ENCODE measurements around the gene UNC13D. TPM values are rescaled to one million over a fixed set of nuclear protein-coding genes. Genes with fewer than 3 reads are reported as not detected.
A peak's percentile ranks its signal among the peaks of the same experiment; 100 is the strongest.

The UNC13D gene
- total and polyA plus RNA-seq, 3 experiments from 2014 or later, result 90.3 to 154 (median 143) TPM

GRCh38 chr17:75809631-75810111 lies 34.5 kb downstream of the UNC13D start:
- H3K9me3 Mint-ChIP-seq, result no peaks in the 10 kb centered on the region
- H3K27ac Mint-ChIP-seq, result no peak overlapping the region
- H3K27ac ChIP-seq (ENCODE audit: low read depth, low read length), result no peak overlapping the region
- DNase-seq, result peak in 1 of 5 donors; percentile 39
- CTCF ChIA-PET, result no interaction called here
- no peaks in the 10 kb centered on the region for H3K4me1 ChIP-seq (ENCODE audit: insufficient read depth, low read length)
- POLR2A ChIA-PET, result no interaction called here
- H3K4me3 ChIP-seq (ENCODE audit: low read length), result no peak overlapping the region
- H3K36me3 Mint-ChIP-seq, result peaks cover 0 to 54% (median 0%) of the 10 kb centered on the region in 3 donors
- peaks cover 10% of the 10 kb centered on the region for H3K36me3 ChIP-seq (ENCODE audit: insufficient read depth, low read length)
- H3K9me3 ChIP-seq (ENCODE audit: low read length), result no peaks in the 10 kb centered on the region
- no peaks in the 10 kb centered on the region for H3K27me3 Mint-ChIP-seq
- H3K4me1 Mint-ChIP-seq, result peaks cover 0 to 4% (median 2%) of the 10 kb centered on the region in 3 donors
- no peaks in the 10 kb centered on the region for H3K27me3 ChIP-seq (ENCODE audit: insufficient read depth, low read length, poor library complexity, severe bottlenecking)
- no peak overlapping the region for H3K4me3 Mint-ChIP-seq

GRCh38 chr17:75808905-75809621 lies 35.1 kb downstream of the UNC13D start:
- Histone ChIP-seq H3K9me3 (ENCODE audit: low read length) (no peaks in the 10 kb centered on the region), H3K36me3 (ENCODE audit: insufficient read depth, low read length) (peaks cover 10% of the 10 kb centered on the region), H3K27ac (ENCODE audit: low read depth, low read length) (no peak overlapping the region), H3K4me3 (ENCODE audit: low read length) (no peak overlapping the region), H3K27me3 (ENCODE audit: insufficient read depth, low read length, poor library complexity, severe bottlenecking) (no peaks in the 10 kb centered on the region), H3K4me1 (ENCODE audit: insufficient read depth, low read length) (no peaks in the 10 kb centered on the region)
- POLR2A ChIA-PET, result interaction anchor here (0.6 kb wide), 1 partner anchor 24 kb away, joined by 6 read pairs; the partner anchor contains the start of gene UNK
- Mint-ChIP-seq H3K27me3 (no peaks in the 10 kb centered on the region), H3K4me1 (peaks cover 0 to 5% (median 2%) of the 10 kb centered on the region in 3 donors), H3K27ac (peak overlapping the region in 2 of 8 donors; percentile 36 to 75), H3K36me3 (peaks cover 0 to 49% (median 0%) of the 10 kb centered on the region in 3 donors), H3K4me3 (no peak overlapping the region), H3K9me3 (no peaks in the 10 kb centered on the region)
- CTCF ChIA-PET, result no interaction called here
- peak in 1 of 5 donors; percentile 22 for DNase-seq

- Mint-ChIP-seq H3K36me3 (peaks cover 0 to 45% (median 0%) of the 10 kb centered on the region in 3 donors), H3K9me3 (no peaks in the 10 kb centered on the region), H3K4me1 (peaks cover 3 to 10% (median 5%) of the 10 kb centered on the region in 3 donors), H3K27ac (peak overlapping the region in 4 of 8 donors; percentile 1 to 88 (median 80)), H3K27me3 (no peaks in the 10 kb centered on the region), H3K4me3 (no peak overlapping the region)
- Histone ChIP-seq H3K4me1 (ENCODE audit: insufficient read depth, low read length) (no peaks in the 10 kb centered on the region), H3K9me3 (ENCODE audit: low read length) (no peaks in the 10 kb centered on the region), H3K4me3 (ENCODE audit: low read length) (no peak overlapping the region), H3K36me3 (ENCODE audit: insufficient read depth, low read length) (peaks cover 10% of the 10 kb centered on the region), H3K27me3 (ENCODE audit: insufficient read depth, low read length, poor library complexity, severe bottlenecking) (no peaks in the 10 kb centered on the region), H3K27ac (ENCODE audit: low read depth, low read length) (no peak overlapping the region)
- ChIA-PET CTCF (no interaction called here), POLR2A (no interaction called here)
- DNase-seq, result peak in 1 of 5 donors; percentile 1
Measured at GRCh38 chr17:75808549-75808904, 35.7 kb downstream of the UNC13D start.

GRCh38 chr17:75807861-75808260 lies 36.3 kb downstream of the UNC13D start:
- Mint-ChIP-seq H3K27me3 (no peaks in the 10 kb centered on the region), H3K4me1 (peaks cover 4 to 12% (median 9%) of the 10 kb centered on the region in 3 donors), H3K27ac (peak overlapping the region in 1 of 8 donors; percentile 73), H3K4me3 (no peak overlapping the region), H3K9me3 (no peaks in the 10 kb centered on the region), H3K36me3 (peaks cover 0 to 44% (median 0%) of the 10 kb centered on the region in 3 donors)
- CTCF ChIA-PET, result interaction anchor here (0.8 kb wide), 1 partner anchor 15 kb away, joined by 3 read pairs; no protein-coding TSS in a partner anchor
- Histone ChIP-seq H3K36me3 (ENCODE audit: insufficient read depth, low read length) (peaks cover 8% of the 10 kb centered on the region), H3K9me3 (ENCODE audit: low read length) (no peaks in the 10 kb centered on the region), H3K27ac (ENCODE audit: low read depth, low read length) (no peak overlapping the region), H3K4me1 (ENCODE audit: insufficient read depth, low read length) (no peaks in the 10 kb centered on the region), H3K27me3 (ENCODE audit: insufficient read depth, low read length, poor library complexity, severe bottlenecking) (no peaks in the 10 kb centered on the region), H3K4me3 (ENCODE audit: low read length) (no peak overlapping the region)
- peak in 1 of 5 donors; percentile 27 for DNase-seq
- POLR2A ChIA-PET, result no interaction called here

- Histone ChIP-seq H3K4me1 (ENCODE audit: insufficient read depth, low read length) (no peaks in the 10 kb centered on the region), H3K27ac (ENCODE audit: low read depth, low read length) (no peak overlapping the region), H3K27me3 (ENCODE audit: insufficient read depth, low read length, poor library complexity, severe bottlenecking) (no peaks in the 10 kb centered on the region), H3K9me3 (ENCODE audit: low read length) (no peaks in the 10 kb centered on the region), H3K4me3 (ENCODE audit: low read length) (no peak overlapping the region), H3K36me3 (ENCODE audit: insufficient read depth, low read length) (peaks cover 4% of the 10 kb centered on the region)
- ChIA-PET CTCF (interaction anchor here (0.8 kb wide), 1 partner anchor 16 kb away, joined by 3 read pairs; no protein-coding TSS in a partner anchor), POLR2A (no interaction called here)
- Mint-ChIP-seq H3K27ac (peak overlapping the region in 2 of 8 donors; percentile 87 to 90), H3K4me1 (peaks cover 4 to 12% (median 9%) of the 10 kb centered on the region in 3 donors), H3K9me3 (no peaks in the 10 kb centered on the region), H3K36me3 (peaks cover 0 to 37% (median 0%) of the 10 kb centered on the region in 3 donors), H3K4me3 (no peak overlapping the region), H3K27me3 (no peaks in the 10 kb centered on the region)
- DNase-seq, result peak in 1 of 5 donors; percentile 35
Measured at GRCh38 chr17:75806822-75807500, 37.2 kb downstream of the UNC13D start.

GRCh38 chr17:75803883-75804282 lies 40.3 kb downstream of the UNC13D start:
- no peak overlapping the region for H3K4me3 Mint-ChIP-seq
- POLR2A ChIA-PET, result interaction anchor here (1.1 to 1.4 kb wide), 2 partner anchors 16 to 19 kb away, joined by 3 read pairs; no protein-coding TSS in a partner anchor
- no peak overlapping the region for H3K4me3 ChIP-seq (ENCODE audit: low read length)
- H3K27ac Mint-ChIP-seq, result peak overlapping the region in 1 of 8 donors; percentile 27
- DNase-seq, result no peak
- H3K9me3 Mint-ChIP-seq, result no peaks in the 10 kb centered on the region
- no peak overlapping the region for H3K27ac ChIP-seq (ENCODE audit: low read depth, low read length)
- H3K36me3 Mint-ChIP-seq, result peaks cover 0 to 28% (median 5%) of the 10 kb centered on the region in 3 donors
- no peaks in the 10 kb centered on the region for H3K9me3 ChIP-seq (ENCODE audit: low read length)
- H3K4me1 Mint-ChIP-seq, result peaks cover 6 to 20% (median 9%) of the 10 kb centered on the region in 3 donors
- CTCF ChIA-PET, result interaction anchor here (0.8 to 2.7 kb wide), 4 partner anchors 9 to 170 kb away, joined by 3 to 7 read pairs (median 3); partner anchors contain the start of gene SMIM5
- H3K36me3 ChIP-seq (ENCODE audit: insufficient read depth, low read length), result peaks cover 3% of the 10 kb centered on the region
- no peaks in the 10 kb centered on the region for H3K27me3 Mint-ChIP-seq
- no peaks in the 10 kb centered on the region for H3K27me3 ChIP-seq (ENCODE audit: insufficient read depth, low read length, poor library complexity, severe bottlenecking)
- no peaks in the 10 kb centered on the region for H3K4me1 ChIP-seq (ENCODE audit: insufficient read depth, low read length)

- POLR2A ChIA-PET, result no interaction called here
- Histone ChIP-seq H3K9me3 (ENCODE audit: low read length) (no peaks in the 10 kb centered on the region), H3K27ac (ENCODE audit: low read depth, low read length) (no peak overlapping the region), H3K36me3 (ENCODE audit: insufficient read depth, low read length) (peaks cover 17% of the 10 kb centered on the region), H3K4me3 (ENCODE audit: low read length) (no peak overlapping the region), H3K4me1 (ENCODE audit: insufficient read depth, low read length) (no peaks in the 10 kb centered on the region), H3K27me3 (ENCODE audit: insufficient read depth, low read length, poor library complexity, severe bottlenecking) (no peaks in the 10 kb centered on the region)
- Mint-ChIP-seq H3K4me1 (peaks cover 9 to 27% (median 22%) of the 10 kb centered on the region in 3 donors), H3K36me3 (peaks cover 0 to 50% (median 8%) of the 10 kb centered on the region in 3 donors), H3K27ac (peak overlapping the region in 2 of 8 donors; percentile 57 to 77), H3K9me3 (no peaks in the 10 kb centered on the region), H3K4me3 (no peak overlapping the region), H3K27me3 (no peaks in the 10 kb centered on the region)
- CTCF ChIA-PET, result interaction anchor here (1.2 kb wide), 1 partner anchor 97 kb away, joined by 3 read pairs; the partner anchor contains the start of gene TRIM65
- DNase-seq, result no peak
Measured at GRCh38 chr17:75799402-75799801, 44.8 kb downstream of the UNC13D start.

Measured in CD8-positive, alpha-beta memory T cell (primary cell).